K562 (cell line): Measurements from ENCODE around the gene NRAP. TPM values are rescaled to one million over a fixed set of nuclear protein-coding genes. Genes with fewer than 3 reads are reported as not detected.

Experiments used
- ATAC-seq: fragments of 200-7000 bp; cut with Tn5 transposase; 3 replicates; pipeline ENCODE4 v1.9.1; 2020; ENCODE audit warnings: moderate library complexity
- BruUV-seq: library from RNA; stranded (reverse); fragments of 400-500 nt; replicated peaks from 2 replicates; lab custom pipeline; 2021; lab: Mats Ljungman, UMichigan
- CTCF ChIA-PET: fragments of 300-600 bp; formaldehyde crosslinking; extraction: SDS; loops from one replicate; lab custom pipeline; 2021; ENCODE audit warnings: low intra/inter-chr PET ratio; lab: Yijun Ruan, JAX
- POLR2A ChIA-PET: fragments of 300-600, 350-650 bp; sonication (Branson Sonifier 250); formaldehyde crosslinking; extraction: SDS; loops from one replicate; lab custom pipeline; 2021; ENCODE audit warnings: antibody characterized with exemption, inconsistent platforms; lab: Yijun Ruan, JAX
- DNase-seq, 4 experiments: peaks; one replicate each; pipeline versions ENCODE4 v3.0.0 to v3.0.0-alpha.2; 2011 to 2018; ENCODE audit warnings: low spot score in 3 of 4, mixed read lengths in 3 of 4; ENCODE audit errors: extremely low read depth in 1 of 4
- FAIRE-seq: peaks from 2 replicates; lab custom pipeline; 2011; peaks lifted over from hg19 to GRCh38; lab: Jason Lieb, UNC
- H2AFZ ChIP-seq: 2 replicates; pipeline ENCODE4 v1.6.0; 2011; ENCODE audit warnings: low read depth, low read length, control low read depth, inconsistent platforms
- H3K27ac ChIP-seq: fragments of 200-600 bp; 3 replicates; pipeline ENCODE4 v1.8.0; 2011; ENCODE audit warnings: low read depth, mild to moderate bottlenecking, control low read depth, inconsistent platforms, low read length, moderate library complexity, mixed read lengths; ENCODE audit errors: extremely low read depth
- H3K27me3 ChIP-seq, 2 experiments: fragments of 300-600 bp in 1 of 2; 2 replicates in 1 of 2; 3 replicates in 1 of 2; pipeline versions ENCODE4 v1.6.0 to v1.8.0; 2011; ENCODE audit warnings: inconsistent platforms in 2 of 2, low read length in 2 of 2, mild to moderate bottlenecking in 1 of 2, mixed read lengths in 1 of 2, moderate library complexity in 1 of 2; ENCODE audit not compliant: control insufficient read depth in 2 of 2, insufficient read depth in 2 of 2
- H3K36me3 ChIP-seq: fragments of 300-600 bp; 3 replicates; pipeline ENCODE4 v1.8.0; 2011; ENCODE audit warnings: mild to moderate bottlenecking, low read length, inconsistent platforms; ENCODE audit not compliant: control insufficient read depth, insufficient read depth
- H3K4me1 ChIP-seq, 2 experiments: fragments of 200-600 bp in 1 of 2; replicated peaks in 1 of 2; 2 replicates in 1 of 2; 3 replicates in 1 of 2; pipeline versions ENCODE4 v1.5.1 to v1.8.0; 2011; ENCODE audit warnings: inconsistent platforms in 2 of 2, low read length in 2 of 2, mild to moderate bottlenecking in 1 of 2, mixed read lengths in 1 of 2, moderate library complexity in 1 of 2; ENCODE audit not compliant: control insufficient read depth in 2 of 2, insufficient read depth in 2 of 2
- H3K4me2 ChIP-seq: 2 replicates; pipeline ENCODE4 v1.6.1; 2011; ENCODE audit warnings: low read length, control low read depth, inconsistent platforms, mixed read lengths; ENCODE audit not compliant: insufficient read depth
- H3K4me3 ChIP-seq: fragments of 200-600 bp; sonication (generic), shearing (Covaris generic); 2 replicates; pipeline ENCODE4 v1.5.1; 2016; ENCODE audit warnings: control low read depth, inconsistent platforms
- H3K79me2 ChIP-seq: fragments of 200-600 bp; 3 replicates; pipeline ENCODE4 v1.8.0; 2011; ENCODE audit warnings: low read length, inconsistent platforms; ENCODE audit not compliant: control insufficient read depth, insufficient read depth
- H3K9ac ChIP-seq, 2 experiments: 2 replicates each; pipeline versions ENCODE4 v1.6.0 to v1.6.1; 2011; ENCODE audit warnings: low read depth in 2 of 2, low read length in 2 of 2, control low read depth in 1 of 2, inconsistent platforms in 1 of 2, mild to moderate bottlenecking in 1 of 2, mixed read lengths in 1 of 2; ENCODE audit not compliant: insufficient read depth in 1 of 2
- H3K9me1 ChIP-seq: one replicate; pipeline ENCODE4 v1.6.0; 2011; ENCODE audit warnings: inconsistent platforms, mild to moderate bottlenecking, low read length, moderate library complexity; ENCODE audit not compliant: control insufficient read depth, insufficient read depth
- H3K9me3 ChIP-seq: replicated peaks from 2 replicates; pipeline ENCODE4 v1.5.1; 2011; ENCODE audit warnings: low read depth, low read length, inconsistent platforms; ENCODE audit not compliant: control insufficient read depth, insufficient read depth
- H4K20me1 ChIP-seq: replicated peaks from 2 replicates; pipeline ENCODE4 v1.6.1; 2011; ENCODE audit warnings: low read length, inconsistent platforms, mixed read lengths; ENCODE audit not compliant: control insufficient read depth, insufficient read depth
- AFF1 ChIP-seq, 2 experiments: fragments of 450-650 bp; IDR thresholded peaks; 2 replicates each; pipeline ENCODE4 v1.6.1; 2018; ENCODE audit warnings: mild to moderate bottlenecking in 2 of 2, low read depth in 1 of 2; ENCODE audit not compliant: partially characterized antibody in 2 of 2
- ATF3 ChIP-seq, 2 experiments: fragments of 450-650 bp in 1 of 2; sonication (generic) in 1 of 2; formaldehyde crosslinking in 1 of 2; IDR thresholded peaks in 1 of 2; conservative IDR thresholded peaks in 1 of 2; 2 replicates each; pipeline versions ENCODE4 v1.6.1 to v1.8.1; 2016 to 2023; ENCODE audit warnings: mild to moderate bottlenecking in 2 of 2, moderate library complexity in 2 of 2, inconsistent platforms in 1 of 2, missing genetic modification reagents in 1 of 2
- CXXC5 ChIP-seq: fragments of 250-450 bp; sonication (Bioruptor Pico); IDR thresholded peaks from 2 replicates; pipeline ENCODE4 v1.8.0; 2022; ENCODE audit warnings: inconsistent platforms, mild to moderate bottlenecking, moderate library complexity
- ELF1 ChIP-seq: fragments of 200-800 bp; sonication (Bioruptor generic); IDR thresholded peaks from 2 replicates; pipeline ENCODE4 v1.6.1; 2016; ENCODE audit warnings: missing genetic modification characterization, missing compliant biosample characterization
- FIP1L1 ChIP-seq: fragments of 200-400 bp; formaldehyde crosslinking; IDR thresholded peaks from 2 replicates; pipeline ENCODE4 v1.6.1; 2018; ENCODE audit warnings: mild to moderate bottlenecking, low read depth, low read length; ENCODE audit not compliant: poor library complexity, severe bottlenecking
- HMGN3 ChIP-seq: IDR thresholded peaks from 2 replicates; pipeline ENCODE4 v1.6.1; 2011; ENCODE audit warnings: borderline replicate concordance, low read depth, mild to moderate bottlenecking, mixed read lengths, low read length; ENCODE audit not compliant: insufficient read length; ENCODE audit errors: extremely low read depth
- KHSRP ChIP-seq: fragments of 450-650 bp; IDR thresholded peaks from 2 replicates; pipeline ENCODE4 v1.6.1; 2017
- PTBP1 ChIP-seq: fragments of 200-400 bp; formaldehyde crosslinking; IDR thresholded peaks from 2 replicates; pipeline ENCODE4 v1.6.1; 2017; ENCODE audit warnings: low read depth, low read length
- RBM25 ChIP-seq: fragments of 200-400 bp; formaldehyde crosslinking; IDR thresholded peaks from 2 replicates; pipeline ENCODE4 v1.6.1; 2018; ENCODE audit warnings: low read length, low read depth, moderate library complexity; ENCODE audit not compliant: severe bottlenecking
- SFPQ ChIP-seq: fragments of 200-400 bp; formaldehyde crosslinking; IDR thresholded peaks from 2 replicates; pipeline ENCODE4 v1.6.1; 2017; ENCODE audit warnings: mild to moderate bottlenecking, low read depth, low read length, moderate library complexity
- SNRNP70 ChIP-seq: fragments of 200-400 bp; formaldehyde crosslinking; optimal IDR thresholded peaks from 2 replicates; pipeline ENCODE3; 2017; ENCODE audit warnings: low read depth, low read length
- SREBF2 ChIP-seq: sonication (generic); formaldehyde crosslinking; IDR thresholded peaks from 2 replicates; pipeline ENCODE4 v1.4.0; 2020; ENCODE audit warnings: mild to moderate bottlenecking, missing genetic modification reagents
- ZNF217 ChIP-seq: sonication (generic); formaldehyde crosslinking; IDR thresholded peaks from 2 replicates; pipeline ENCODE4 v1.8.0; 2022; ENCODE audit warnings: mild to moderate bottlenecking, missing genetic modification reagents
- ZNF707 ChIP-seq: fragments of 250-450 bp; sonication (Bioruptor Pico); conservative IDR thresholded peaks from 2 replicates; pipeline ENCODE4 v1.8.0; 2022; ENCODE audit warnings: inconsistent platforms, mild to moderate bottlenecking, moderate library complexity
- WGBS: fragments of 100-300 bp; shearing (Covaris generic); methylation state at CpG from one replicate; pipeline ENCODE4 v1.1.6; 2016; ENCODE audit warnings: low coverage, mixed read lengths; ENCODE audit not compliant: insufficient coverage; ENCODE audit errors: missing lambda C conversion rate; 5-methylcytosine and 5-hydroxymethylcytosine counted together
- in situ Hi-C: fragments of 300-500 bp; cut with MboI; formaldehyde crosslinking; loops from 4 replicates; pipeline ENCODE4 v1.15.0; 2018; ENCODE audit warnings: inconsistent platforms, mixed read lengths
- intact Hi-C: fragments of 100-400 bp; cut with micrococcal nuclease; formaldehyde crosslinking; loops from 2 replicates; pipeline ENCODE4 v1.14.2; 2022
- polyA plus RNA-seq, 8 experiments: library from polyadenylated mRNA; depleted of rRNA in 4 of 8; stranded (reverse) in 5 of 8; unstranded in 3 of 8; fragments of >200 nt; fragmentation: Nextera tagmentation in 2 of 8; fragmentation: Illumina TruSeq in 1 of 8; extraction: Ambion mirVana in 2 of 8; extraction: Trizol in 1 of 8; gene quantifications; 2 replicates each; pipeline versions ENCODE4 v1.2.1 to v1.2.3, GENCODE V29; 2011 to 2014; ENCODE audit warnings: inconsistent platforms in 1 of 8, missing spikeins in 1 of 8
- total RNA-seq, 7 experiments: library from RNA; depleted of rRNA in 6 of 7; stranded (reverse); fragments of >200 nt in 6 of 7; fragmentation: Illumina TruSeq in 2 of 7; extraction: Trizol in 2 of 7; gene quantifications; 2 replicates each; pipeline versions ENCODE4 v1.2.1 to v1.2.3, GENCODE V29; 2011 to 2021; ENCODE audit warnings: low replicate concordance in 1 of 7

The NRAP gene
- total and polyA plus RNA-seq, 9 of the 15 experiments (the other 6 are each of a cell fraction or from before 2014, with no cell fraction given), result not detected

GRCh38 chr10:113625461-113626186, 38.2 kb downstream of the NRAP start:
- TF ChIP-seq ATF3 (IDR thresholded peaks at IDR 0.05) (no peak), ATF3 (CRISPR knock-in tag; conservative IDR thresholded peaks at IDR 0.05) (no peak), AFF1 (IDR thresholded peaks at IDR 0.05; ENCODE audit: low read depth in 1 of 2, partially characterized antibody in 2 of 2) (no peak), FIP1L1 (no peak), ZNF217 (CRISPR knock-in tag) (no peak), ELF1 (no peak), HMGN3 (no peak), ZNF707 (CRISPR knock-in tag) (no peak), PTBP1 (no peak), SNRNP70 (no peak), SFPQ (no peak), KHSRP (no peak), CXXC5 (CRISPR knock-in tag) (no peak), SREBF2 (CRISPR knock-in tag) (no peak), RBM25 (no peak)
- Histone ChIP-seq H3K27ac (no peak overlapping the region), H3K4me3 (no peak overlapping the region), H3K9ac (no peak overlapping the region), H3K79me2 (no peaks in the 10 kb centered on the region), H4K20me1 (no peaks in the 10 kb centered on the region), H3K36me3 (no peaks in the 10 kb centered on the region), H3K4me1 (no peaks in the 10 kb centered on the region; a peak in 1 of 5 replicates), H3K9me3 (no peaks in the 10 kb centered on the region), H2AFZ (no peak overlapping the region), H3K9me1 (no peaks in the 10 kb centered on the region), H3K27me3 (peaks cover 0 to 29% of the 10 kb centered on the region in 2 experiments; a peak in 3 of 5 replicates), H3K4me2 (no peak overlapping the region)
- intact Hi-C loops (no loop called here), in situ Hi-C loops (no loop called here)
- no peak for ATAC-seq
- CTCF ChIA-PET, result no interaction called here
- DNase-seq, result no peak
- 0% methylated on average over 8 of the region's 10 CpGs for WGBS
- no peak for FAIRE-seq
- POLR2A ChIA-PET, result interaction anchor here (0.7 kb wide), 1 partner anchor 490 kb away, joined by 4 read pairs; no protein-coding TSS in a partner anchor
- BruUV-seq, result no TSS peak
